GM12878 (cell line): ENCODE data around the gene HOTAIR. TPM values are rescaled to one million over a fixed set of nuclear protein-coding genes. Genes with fewer than 3 reads are reported as not detected.

Source experiments
- HDGF ChIP-seq: fragments of 450-650 bp; IDR thresholded peaks from 2 replicates; pipeline ENCODE4 v1.6.1; 2016; ENCODE audit warnings: antibody characterized with exemption
- IRF4 ChIP-seq: IDR thresholded peaks from 2 replicates; pipeline ENCODE4 v1.6.1; 2011; ENCODE audit warnings: low read depth, low read length
- STAT1 ChIP-seq: fragments of 450-650 bp; conservative IDR thresholded peaks from 2 replicates; pipeline ENCODE4 v1.6.1; 2014; ENCODE audit warnings: antibody characterized with exemption, mild to moderate bottlenecking
- SUPT20H ChIP-seq: IDR thresholded peaks from 2 replicates; pipeline ENCODE4 v1.6.1; 2011; ENCODE audit warnings: low read depth, mild to moderate bottlenecking, low read length, moderate library complexity, borderline replicate concordance; ENCODE audit not compliant: control insufficient read depth
- ZNF592 ChIP-seq: fragments of 450-650 bp; IDR thresholded peaks from 2 replicates; pipeline ENCODE4 v1.6.1; 2017; ENCODE audit warnings: mild to moderate bottlenecking, moderate library complexity
- ZZZ3 ChIP-seq: IDR thresholded peaks from 2 replicates; pipeline ENCODE4 v1.6.1; 2011; ENCODE audit warnings: low read depth; ENCODE audit not compliant: control insufficient read depth, insufficient read length
- polyA plus RNA-seq, 11 experiments: library from polyadenylated mRNA; depleted of rRNA in 4 of 11; unstranded in 6 of 11; stranded (reverse) in 5 of 11; fragments of >200 nt; fragmentation: Nextera tagmentation in 4 of 11; fragmentation: Illumina TruSeq in 1 of 11; extraction: Ambion mirVana in 4 of 11; extraction: Trizol in 1 of 11; gene quantifications; 1 replicate in 1 of 11; 2 replicates in 10 of 11; pipeline versions ENCODE4 v1.2.1 to v1.2.3, GENCODE V29; 2011 to 2016; ENCODE audit warnings: inconsistent platforms in 2 of 11, missing spikeins in 2 of 11, low read depth in 1 of 11
- total RNA-seq, 4 experiments: library from RNA; depleted of rRNA in 3 of 4; stranded (reverse); fragments of >200 nt in 3 of 4; fragmentation: Illumina TruSeq in 1 of 4; extraction: Trizol in 1 of 4; gene quantifications; 2 replicates each; pipeline versions ENCODE4 v1.2.1 to v1.2.3, GENCODE V29; 2013 to 2021

HOTAIR gene
- total and polyA plus RNA-seq, 10 of the 15 experiments (the other 5 are each of a cell fraction or from before 2014, with no cell fraction given): not detected

- no peak for TF ChIP-seq SUPT20H
- no peak for TF ChIP-seq HDGF
- TF ChIP-seq ZZZ3: no peak
- TF ChIP-seq IRF4: no peak
- no peak for TF ChIP-seq ZNF592
- TF ChIP-seq STAT1: no peak
Measured at GRCh38 chr12:53974084-53975063, at the start of gene HOTAIR (continued).
